Osteoblast (primary cell): ENCODE data around the gene ANKRD22. TPM values are rescaled to one million over a fixed set of nuclear protein-coding genes. Genes with fewer than 3 reads are reported as not detected.
A peak's percentile ranks its signal among the peaks of the same experiment; 100 is the strongest.

Experiments
- DNase-seq: peaks from one replicate; pipeline ENCODE4 v3.0.0; 2011; ENCODE audit warnings: low spot score, mixed read lengths; ENCODE audit not compliant: insufficient read length; ENCODE audit errors: missing footprints
- H2AFZ ChIP-seq: 2 replicates; pipeline ENCODE4 v1.6.0; 2011; ENCODE audit warnings: mild to moderate bottlenecking, low read length
- H3K27ac ChIP-seq: 2 replicates; pipeline ENCODE4 v1.5.1; 2011; ENCODE audit warnings: mild to moderate bottlenecking, low read depth, low read length, moderate library complexity
- H3K27me3 ChIP-seq: 2 replicates; pipeline ENCODE4 v1.6.0; 2012; ENCODE audit warnings: mild to moderate bottlenecking, control low read depth, inconsistent platforms, low read length, moderate library complexity; ENCODE audit not compliant: insufficient read depth
- H3K36me3 ChIP-seq: 2 replicates; pipeline ENCODE4 v1.5.1; 2011; ENCODE audit warnings: mild to moderate bottlenecking, low read length, control low read depth, moderate library complexity; ENCODE audit not compliant: insufficient read depth
- H3K4me1 ChIP-seq: 2 replicates; pipeline ENCODE4 v1.5.1; 2011; ENCODE audit warnings: mild to moderate bottlenecking, low read length, control low read depth, moderate library complexity; ENCODE audit not compliant: insufficient read depth
- H3K4me2 ChIP-seq: 2 replicates; pipeline ENCODE4 v1.6.0; 2011; ENCODE audit warnings: mild to moderate bottlenecking, low read length; ENCODE audit not compliant: insufficient read depth
- H3K4me3 ChIP-seq: fragments of 200-600 bp; sonication (generic); 3 replicates; pipeline ENCODE4 v1.5.1; 2012; ENCODE audit warnings: mild to moderate bottlenecking, low read length, inconsistent platforms; ENCODE audit not compliant: insufficient read depth
- H3K79me2 ChIP-seq: 2 replicates; pipeline ENCODE4 v1.6.0; 2012; ENCODE audit warnings: mild to moderate bottlenecking, low read length, control low read depth, inconsistent platforms; ENCODE audit not compliant: insufficient read depth
- H3K9me3 ChIP-seq: 2 replicates; pipeline ENCODE4 v1.5.1; 2011; ENCODE audit warnings: low read depth, low read length, control low read depth
- H4K20me1 ChIP-seq: 2 replicates; pipeline ENCODE4 v1.6.0; 2012; ENCODE audit warnings: mild to moderate bottlenecking, low read length, control low read depth; ENCODE audit not compliant: insufficient read depth
- CTCF ChIP-seq: IDR thresholded peaks from 2 replicates; pipeline ENCODE4 v1.5.1; 2011; ENCODE audit warnings: mild to moderate bottlenecking, low read depth, low read length, moderate library complexity; ENCODE audit errors: extremely low read depth
- total RNA-seq: library from RNA; depleted of rRNA; stranded (reverse); fragments of >200 nt; gene quantifications from 2 replicates; pipeline ENCODE4 v1.2.3, GENCODE V29; 2012

Gene ANKRD22
- total RNA-seq, 1 donor = under 0.01 TPM

GRCh38 chr10:88813200-88813599 is 38.4 kb downstream of the ANKRD22 start:
- Histone ChIP-seq H3K27ac (no peak overlapping the region), H4K20me1 (no peaks in the 10 kb centered on the region), H3K79me2 (no peaks in the 10 kb centered on the region), H3K4me1 (peaks cover 4% of the 10 kb centered on the region), H2AFZ (no peak overlapping the region), H3K36me3 (no peaks in the 10 kb centered on the region), H3K27me3 (peaks cover 10% of the 10 kb centered on the region), H3K4me3 (no peak overlapping the region), H3K4me2 (no peak overlapping the region), H3K9me3 (no peaks in the 10 kb centered on the region)
- DNase-seq = no peak
- no peak for TF ChIP-seq CTCF

GRCh38 chr10:88810196-88810961 is 41.3 kb downstream of the ANKRD22 start:
- Histone ChIP-seq H3K27me3 (peaks cover 7% of the 10 kb centered on the region), H3K4me1 (peaks cover 10% of the 10 kb centered on the region), H2AFZ (peak overlapping the region; percentile 11), H3K36me3 (no peaks in the 10 kb centered on the region), H3K9me3 (no peaks in the 10 kb centered on the region), H3K79me2 (no peaks in the 10 kb centered on the region), H3K4me2 (no peak overlapping the region), H3K27ac (no peak overlapping the region), H3K4me3 (no peak overlapping the region), H4K20me1 (no peaks in the 10 kb centered on the region)
- no peak for DNase-seq
- TF ChIP-seq CTCF = peak; percentile 93

DNA sequence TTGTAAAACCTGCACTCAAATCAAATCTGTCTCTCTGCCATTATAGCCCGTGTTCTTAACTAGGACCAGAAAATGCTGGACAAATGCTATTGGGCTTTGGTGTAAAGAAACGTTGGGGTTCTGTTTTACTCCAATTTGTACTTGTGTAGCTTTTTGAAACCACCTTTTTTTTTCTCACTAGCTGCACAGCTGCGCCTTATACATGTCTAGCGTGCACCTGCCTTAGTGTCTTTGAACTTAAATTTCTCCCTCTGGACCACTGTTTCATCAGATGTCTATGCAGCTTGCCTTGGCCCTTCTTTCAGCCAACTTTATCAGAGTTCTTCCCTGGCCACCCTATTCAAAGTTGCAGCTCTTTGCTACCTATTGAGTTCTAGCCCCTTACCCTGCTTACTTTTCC is 42.0 kb downstream of the ANKRD22 start:
- H3K4me3 ChIP-seq = no peak overlapping the region
- no peak for DNase-seq
- H3K27ac ChIP-seq = no peak overlapping the region
- no peaks in the 10 kb centered on the region for H4K20me1 ChIP-seq
- peaks cover 7% of the 10 kb centered on the region for H3K27me3 ChIP-seq
- H3K36me3 ChIP-seq = no peaks in the 10 kb centered on the region
- no peaks in the 10 kb centered on the region for H3K9me3 ChIP-seq
- no peak overlapping the region for H2AFZ ChIP-seq
- H3K4me1 ChIP-seq = peaks cover 15% of the 10 kb centered on the region
- no peaks in the 10 kb centered on the region for H3K79me2 ChIP-seq
- H3K4me2 ChIP-seq = no peak overlapping the region
- TF ChIP-seq CTCF = no peak

DNA sequence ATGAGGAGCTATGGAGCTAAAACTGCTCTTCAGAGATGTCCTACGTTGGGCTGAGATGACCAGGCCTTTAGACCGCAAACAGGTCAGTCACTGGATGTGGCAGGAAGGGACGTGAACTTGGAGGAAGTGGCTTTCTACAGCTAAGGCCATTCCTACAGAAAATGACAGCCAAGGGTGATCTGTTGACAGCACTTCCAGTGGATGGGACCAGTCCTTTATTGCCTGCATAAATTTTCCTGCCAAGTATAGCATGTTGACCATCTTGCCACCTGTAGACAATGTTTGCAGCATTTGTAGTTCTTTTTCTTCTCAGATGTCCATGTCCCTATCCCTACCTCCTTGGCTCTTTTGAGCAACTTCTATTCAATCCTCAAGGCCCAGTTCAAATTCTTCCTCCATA is 45.7 kb downstream of the ANKRD22 start:
- Histone ChIP-seq H3K4me3 (no peak overlapping the region), H3K36me3 (no peaks in the 10 kb centered on the region), H3K27me3 (no peaks in the 10 kb centered on the region), H3K27ac (peak overlapping the region; percentile 63), H3K9me3 (no peaks in the 10 kb centered on the region), H4K20me1 (no peaks in the 10 kb centered on the region), H3K4me2 (no peak overlapping the region), H3K79me2 (no peaks in the 10 kb centered on the region), H3K4me1 (peaks cover 15% of the 10 kb centered on the region), H2AFZ (peak overlapping the region; percentile 73)
- TF ChIP-seq CTCF = no peak
- no peak for DNase-seq
